Prostate gland (tissue), 2 donors: ENCODE results near the gene IPO11.

ENCODE experiments used
- POLR2A ChIP-seq: fragments of 450-650 bp; IDR thresholded peaks from one replicate; pipeline ENCODE4 v1.6.1; 2016; ENCODE audit warnings: antibody characterized with exemption, mild to moderate bottlenecking
- TF ChIP-seq, protein P1 (sequence below), 4 experiments: fragments of 200-600 bp in 2 of 4; fragments of 450-650 bp in 2 of 4; sonication (generic) in 2 of 4; IDR thresholded peaks; 1 replicate in 3 of 4; 2 replicates in 1 of 4; pipeline ENCODE4 v1.5.1; 2016 to 2019; ENCODE audit warnings: antibody characterized with exemption in 4 of 4, mild to moderate bottlenecking in 2 of 4, moderate library complexity in 2 of 4

DNA sequence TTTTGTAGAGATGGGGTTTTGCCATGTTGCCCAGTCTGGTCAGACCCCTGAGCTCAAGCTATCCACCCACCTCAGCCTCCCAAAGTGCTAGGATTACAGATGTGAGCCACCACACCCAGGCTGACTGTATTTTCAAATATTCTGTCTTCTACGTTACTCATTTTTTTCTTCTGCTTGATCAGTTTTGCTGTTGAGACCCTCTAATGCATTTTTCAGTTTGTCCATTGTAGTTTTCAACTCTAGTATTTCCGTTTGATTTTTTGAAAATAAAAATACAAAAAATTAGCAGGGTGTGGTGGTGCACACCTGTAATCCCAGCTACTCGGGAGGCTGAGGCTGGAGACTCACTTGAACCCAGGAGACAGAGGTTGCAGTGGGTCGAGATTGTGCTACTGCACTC, 155.6 kb downstream of the IPO11 start:
- TF ChIP-seq, protein P1, sequence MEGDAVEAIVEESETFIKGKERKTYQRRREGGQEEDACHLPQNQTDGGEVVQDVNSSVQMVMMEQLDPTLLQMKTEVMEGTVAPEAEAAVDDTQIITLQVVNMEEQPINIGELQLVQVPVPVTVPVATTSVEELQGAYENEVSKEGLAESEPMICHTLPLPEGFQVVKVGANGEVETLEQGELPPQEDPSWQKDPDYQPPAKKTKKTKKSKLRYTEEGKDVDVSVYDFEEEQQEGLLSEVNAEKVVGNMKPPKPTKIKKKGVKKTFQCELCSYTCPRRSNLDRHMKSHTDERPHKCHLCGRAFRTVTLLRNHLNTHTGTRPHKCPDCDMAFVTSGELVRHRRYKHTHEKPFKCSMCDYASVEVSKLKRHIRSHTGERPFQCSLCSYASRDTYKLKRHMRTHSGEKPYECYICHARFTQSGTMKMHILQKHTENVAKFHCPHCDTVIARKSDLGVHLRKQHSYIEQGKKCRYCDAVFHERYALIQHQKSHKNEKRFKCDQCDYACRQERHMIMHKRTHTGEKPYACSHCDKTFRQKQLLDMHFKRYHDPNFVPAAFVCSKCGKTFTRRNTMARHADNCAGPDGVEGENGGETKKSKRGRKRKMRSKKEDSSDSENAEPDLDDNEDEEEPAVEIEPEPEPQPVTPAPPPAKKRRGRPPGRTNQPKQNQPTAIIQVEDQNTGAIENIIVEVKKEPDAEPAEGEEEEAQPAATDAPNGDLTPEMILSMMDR (IDR thresholded peaks at IDR 0.05) = no peak
- TF ChIP-seq POLR2A = no peak
